SJCRH30 (cell line): ENCODE measurements around the gene RNU4-1. TPM values are rescaled to one million over a fixed set of nuclear protein-coding genes. Genes with fewer than 3 reads are reported as not detected.

ENCODE experiments used
- DNase-seq, 2 experiments: peaks; one replicate each; pipeline ENCODE4 v3.0.0-alpha.2; 2015 to 2020
- H3K27ac ChIP-seq: fragments of 250-450 bp; sonication (Bioruptor Pico); 2 replicates; pipeline ENCODE4 v1.5.1; 2020; ENCODE audit warnings: mild to moderate bottlenecking, moderate library complexity
- H3K27me3 ChIP-seq: fragments of 250-450 bp; sonication (Bioruptor Pico); 2 replicates; pipeline ENCODE4 v1.5.1; 2020; ENCODE audit warnings: mild to moderate bottlenecking, moderate library complexity
- H3K36me3 ChIP-seq: fragments of 250-450 bp; sonication (Bioruptor Pico); 2 replicates; pipeline ENCODE4 v1.5.1; 2020; ENCODE audit warnings: mild to moderate bottlenecking, moderate library complexity
- H3K4me1 ChIP-seq: fragments of 250-450 bp; sonication (Bioruptor Pico); 2 replicates; pipeline ENCODE4 v1.5.1; 2020; ENCODE audit warnings: mild to moderate bottlenecking, moderate library complexity
- H3K4me3 ChIP-seq: fragments of 250-450 bp; sonication (Bioruptor Pico); 2 replicates; pipeline ENCODE4 v1.5.1; 2020; ENCODE audit warnings: mild to moderate bottlenecking, moderate library complexity
- H3K9me3 ChIP-seq: fragments of 250-450 bp; sonication (Bioruptor Pico); replicated peaks from 2 replicates; pipeline ENCODE4 v1.5.1; 2020; ENCODE audit warnings: mild to moderate bottlenecking, moderate library complexity
- total RNA-seq: library from RNA; depleted of rRNA; stranded (reverse); fragments of >200 nt; shearing (Covaris generic); gene quantifications from 2 replicates; pipeline ENCODE4 v1.2.3, GENCODE V29; 2014

RNU4-1 gene
- total RNA-seq, 1 experiment from 2014 or later: under 0.01 TPM

DNA sequence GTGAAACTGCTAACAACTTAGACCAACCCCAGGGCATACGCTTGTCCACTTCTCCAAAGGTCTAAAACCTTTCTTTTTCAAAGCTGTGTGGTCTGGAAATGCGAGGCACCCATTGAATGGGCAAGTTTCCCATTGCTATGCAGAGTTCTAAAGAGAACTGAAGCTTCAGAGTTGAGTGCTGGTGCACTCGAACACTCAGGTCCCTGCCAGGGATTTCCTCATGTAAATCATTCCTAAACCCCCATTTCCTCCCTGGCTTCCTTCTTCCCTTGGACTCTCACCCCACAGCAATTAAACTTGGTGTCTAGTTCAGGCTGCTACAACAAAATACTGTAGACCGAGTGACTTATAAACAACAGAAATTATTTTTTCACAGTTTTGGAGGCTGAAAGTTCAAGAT, 25.3 kb downstream of the RNU4-1 start:
- Histone ChIP-seq H3K27me3 (no peaks in the 10 kb centered on the region), H3K27ac (no peak overlapping the region), H3K36me3 (no peaks in the 10 kb centered on the region), H3K4me1 (peaks cover 11% of the 10 kb centered on the region), H3K9me3 (no peaks in the 10 kb centered on the region), H3K4me3 (no peak overlapping the region)
- no peak for DNase-seq

DNA sequence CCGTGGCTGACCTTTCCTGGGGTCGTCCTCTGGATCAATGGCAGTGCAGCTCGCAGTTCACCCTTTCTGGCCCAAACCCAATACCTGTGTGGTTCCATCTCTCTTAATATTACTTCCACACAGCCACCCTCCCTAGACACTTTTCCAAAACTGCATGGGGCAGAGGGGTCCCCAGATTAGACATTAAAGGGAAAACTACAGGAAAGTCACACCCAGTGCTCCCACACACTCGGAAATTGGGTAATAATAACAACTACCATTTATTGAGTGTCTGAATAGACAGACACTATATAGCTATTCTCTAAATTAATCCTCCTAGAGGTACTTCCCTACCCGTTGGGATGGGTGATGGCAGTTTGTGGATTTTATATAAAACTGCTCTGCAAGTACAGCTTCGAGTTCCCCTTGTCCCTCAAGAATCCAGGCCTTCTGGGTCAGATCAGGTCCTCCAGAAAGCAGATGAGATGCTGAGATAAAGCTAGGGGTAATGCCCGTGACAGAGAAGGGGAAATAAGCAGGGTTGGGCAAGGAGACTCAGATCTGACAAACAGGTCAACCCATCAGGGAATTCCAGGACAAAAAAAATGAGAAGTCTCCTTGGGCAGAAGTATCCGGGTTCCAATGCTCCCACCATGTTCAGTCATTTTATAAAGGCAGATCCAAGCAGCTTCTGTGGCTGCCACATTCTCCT, 26.7 kb downstream of the RNU4-1 start:
- no peak overlapping the region for H3K27ac ChIP-seq
- H3K9me3 ChIP-seq: no peaks in the 10 kb centered on the region
- H3K27me3 ChIP-seq: no peaks in the 10 kb centered on the region
- no peak for DNase-seq
- H3K4me3 ChIP-seq: no peak overlapping the region; the same call in 1 of the 2 replicates
- peaks cover 25% of the 10 kb centered on the region for H3K4me1 ChIP-seq
- H3K36me3 ChIP-seq: no peaks in the 10 kb centered on the region

DNA sequence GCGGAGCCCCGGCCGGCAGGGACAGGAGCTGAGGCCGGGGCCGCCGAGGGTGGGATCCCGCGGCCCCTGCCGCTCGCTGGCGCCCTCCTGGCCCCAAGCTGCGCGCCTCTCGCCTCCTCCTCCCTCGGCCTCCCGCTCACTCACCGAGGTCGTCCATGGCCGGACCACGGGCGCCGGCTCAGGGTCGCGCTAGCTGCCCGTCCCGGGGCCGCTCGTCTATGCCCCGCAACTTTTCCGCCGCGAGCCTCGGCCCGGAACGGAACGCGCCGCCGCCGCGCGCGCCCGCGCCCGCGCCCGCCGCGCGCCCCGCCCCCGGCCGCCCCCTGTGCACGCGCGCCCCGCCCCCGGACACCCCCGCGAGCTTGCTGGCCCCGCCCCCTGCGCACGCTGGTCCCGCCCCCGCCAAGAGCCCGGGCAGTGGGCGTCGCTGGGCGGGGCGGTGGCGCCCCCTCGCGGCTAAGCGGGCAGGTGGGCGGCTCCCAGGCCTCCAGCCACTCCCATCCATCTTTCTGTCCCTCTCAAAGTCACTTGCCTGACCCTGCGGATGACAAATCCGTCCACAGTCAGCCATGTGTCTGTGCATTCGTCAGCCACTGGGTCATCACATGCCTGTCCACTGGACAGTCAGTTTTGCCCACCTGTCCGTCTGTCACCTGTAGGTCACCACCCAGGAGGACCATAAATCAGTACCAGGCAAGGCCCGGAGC, 27.4 kb downstream of the RNU4-1 start, which contains the start of gene PXN:
TSS of gene PXN (minus strand) at position 258 of the 707 bp plus-strand sequence. CDS start at position 157, 101 bp downstream.
- H3K27ac ChIP-seq: peak within 1 kb of the TSS; percentile 57; the same call in 1 of the 2 replicates
- no peaks in the 10 kb centered on the region for H3K9me3 ChIP-seq
- H3K36me3 ChIP-seq: no peaks in the 10 kb centered on the region
- peak within 1 kb of the TSS; percentile 99 for H3K4me3 ChIP-seq
- DNase-seq: peak; percentile 82 to 83
- no peaks in the 10 kb centered on the region for H3K27me3 ChIP-seq
- peaks cover 25% of the 10 kb centered on the region for H3K4me1 ChIP-seq

DNA sequence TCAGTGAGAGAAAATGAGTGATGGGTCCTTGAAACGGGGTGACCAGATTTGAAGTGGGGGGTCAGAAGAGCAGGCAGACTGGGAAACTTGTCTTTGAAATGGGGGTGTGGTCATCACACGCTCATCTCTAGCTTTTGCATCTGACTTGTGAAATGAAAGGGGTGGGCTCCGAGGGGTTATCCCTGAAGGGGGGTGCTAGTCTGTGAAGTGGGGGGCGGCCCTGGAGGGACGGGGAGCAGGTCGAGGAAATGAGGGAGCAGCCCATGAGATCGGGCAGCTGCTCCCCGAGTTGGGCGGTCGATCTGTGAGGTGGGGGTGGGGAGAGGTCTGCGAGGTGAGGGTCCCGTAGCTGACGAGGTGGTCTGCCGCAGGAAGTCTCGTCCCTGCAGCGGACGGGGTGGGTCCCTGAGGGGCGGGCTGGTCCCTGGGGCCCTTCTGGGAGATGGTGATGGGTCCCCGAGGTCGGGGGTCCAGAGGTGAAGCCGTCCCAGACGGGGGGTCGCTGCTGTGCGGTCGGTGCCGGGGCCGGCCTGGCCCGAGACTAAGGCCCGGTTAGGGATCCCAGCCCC, 28.0 kb downstream of the RNU4-1 start:
- DNase-seq: no peak
- Histone ChIP-seq H3K4me3 (peak overlapping the region; percentile 99), H3K27me3 (no peaks in the 10 kb centered on the region), H3K27ac (peak overlapping the region; percentile 57; the same call in 1 of the 2 replicates), H3K4me1 (peaks cover 25% of the 10 kb centered on the region), H3K36me3 (no peaks in the 10 kb centered on the region), H3K9me3 (no peaks in the 10 kb centered on the region)

DNA sequence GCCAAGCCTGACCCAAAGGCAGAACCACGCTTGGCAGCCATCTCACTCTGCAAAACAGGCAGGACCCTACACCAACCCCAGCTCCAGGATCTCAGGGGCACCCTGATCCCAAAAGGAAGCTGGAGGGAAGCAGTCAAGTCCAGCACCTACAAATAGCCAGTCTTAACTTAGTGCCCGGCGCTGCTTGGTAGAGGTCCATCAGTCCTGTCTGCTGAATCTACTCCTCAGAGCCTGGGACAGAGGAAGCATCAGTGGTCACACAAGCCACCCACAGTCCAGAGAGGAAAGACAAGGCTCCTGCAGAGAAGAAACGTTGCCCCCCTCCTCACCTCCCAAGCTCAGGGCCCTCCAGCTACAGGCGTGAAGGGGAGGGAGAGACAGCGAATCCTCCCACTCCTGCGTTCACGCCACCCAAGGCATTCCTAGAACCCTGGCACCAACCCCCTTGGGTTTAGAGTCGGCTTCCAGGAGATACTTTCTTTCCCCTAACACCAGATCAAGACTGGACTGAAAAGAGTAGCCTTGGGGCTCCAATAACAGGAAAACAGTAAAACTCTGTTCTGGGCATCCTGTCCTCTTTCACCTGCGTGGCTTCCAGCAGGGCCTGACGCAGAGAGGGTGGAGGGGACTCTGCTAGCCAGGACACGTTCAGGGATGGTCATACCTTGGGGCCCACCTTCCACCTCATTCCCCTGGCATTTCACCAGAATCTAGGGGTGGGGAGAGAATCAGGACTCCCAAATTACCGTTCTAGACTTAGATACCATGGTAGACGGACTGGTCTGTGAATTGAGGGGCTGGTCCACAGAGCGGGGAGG, 28.7 kb downstream of the RNU4-1 start:
- DNase-seq: peak in 1 of 2 experiments; percentile 12
- peak overlapping the region; percentile 99 for H3K4me3 ChIP-seq
- no peaks in the 10 kb centered on the region for H3K9me3 ChIP-seq
- peaks cover 25% of the 10 kb centered on the region for H3K4me1 ChIP-seq
- no peaks in the 10 kb centered on the region for H3K27me3 ChIP-seq
- no peaks in the 10 kb centered on the region for H3K36me3 ChIP-seq
- H3K27ac ChIP-seq: no peak overlapping the region

DNA sequence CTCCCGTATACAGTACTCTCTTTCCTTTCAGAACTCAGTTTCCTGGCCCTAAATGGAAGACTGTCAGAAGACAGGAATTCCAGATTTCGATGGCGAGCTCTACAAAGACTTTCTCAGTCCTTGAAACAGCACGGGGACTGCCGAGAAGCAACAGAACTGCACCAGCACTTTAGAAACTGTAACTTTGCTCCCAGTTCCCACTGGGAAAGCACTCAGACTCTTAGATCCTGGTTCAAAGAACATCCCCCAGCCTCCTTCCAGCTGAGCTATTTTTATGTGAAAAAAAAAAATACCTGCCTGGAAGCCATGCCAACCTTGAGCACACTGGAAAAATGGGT, 29.3 kb downstream of the RNU4-1 start:
- DNase-seq: no peak
- H3K27me3 ChIP-seq: no peaks in the 10 kb centered on the region
- H3K27ac ChIP-seq: peak overlapping the region; percentile 65; the same call in 1 of the 2 replicates
- H3K9me3 ChIP-seq: no peaks in the 10 kb centered on the region
- peak overlapping the region; percentile 24 for H3K4me3 ChIP-seq
- H3K36me3 ChIP-seq: no peaks in the 10 kb centered on the region
- H3K4me1 ChIP-seq: peaks cover 25% of the 10 kb centered on the region

DNA sequence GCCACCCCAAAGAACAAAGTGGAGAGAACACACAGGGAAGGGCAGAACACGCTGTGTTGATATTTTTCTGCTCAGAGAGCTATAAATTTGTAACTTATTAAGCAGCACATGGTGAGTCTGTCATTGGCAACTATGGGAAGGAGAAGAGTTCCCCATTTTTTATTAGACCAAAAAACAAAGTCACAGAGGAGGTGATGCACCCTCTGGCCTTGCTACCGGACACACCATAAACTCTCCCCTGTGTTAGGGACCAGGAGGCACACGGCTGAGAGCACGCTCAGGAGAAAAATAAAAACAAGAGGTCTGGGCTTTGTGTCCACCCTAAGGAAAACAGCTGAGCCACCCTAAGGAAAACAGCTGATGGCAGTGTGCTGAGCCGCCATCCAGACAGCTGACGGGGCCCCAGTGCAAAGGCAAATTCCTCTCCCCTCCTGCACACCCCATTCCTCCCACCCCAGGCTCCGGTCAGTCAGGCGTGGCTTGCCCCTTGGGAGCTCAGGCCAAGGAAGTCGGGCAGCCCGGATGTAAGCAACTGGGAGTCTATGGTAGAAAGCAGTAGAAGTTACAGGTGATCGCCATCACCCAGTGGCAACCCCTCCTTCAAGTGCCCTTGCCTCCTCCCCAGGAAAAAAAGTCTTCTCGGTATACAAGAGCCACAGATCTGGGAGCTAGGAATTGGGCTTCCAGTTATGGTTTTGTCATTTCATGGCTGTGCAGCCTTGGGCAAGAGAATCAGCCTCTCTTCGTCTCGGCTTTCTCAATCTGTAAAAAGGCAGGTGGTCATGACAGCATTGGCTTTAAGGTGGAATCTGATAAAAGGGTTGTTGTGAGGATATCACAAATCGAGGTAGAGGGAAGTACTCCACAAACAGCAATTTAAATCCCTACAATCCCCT, 29.9 kb downstream of the RNU4-1 start:
- H3K36me3 ChIP-seq: no peaks in the 10 kb centered on the region
- peaks cover 25% of the 10 kb centered on the region for H3K4me1 ChIP-seq
- DNase-seq: peak; percentile 86 to 89
- H3K9me3 ChIP-seq: no peaks in the 10 kb centered on the region
- H3K27me3 ChIP-seq: no peaks in the 10 kb centered on the region
- peak overlapping the region; percentile 24 for H3K4me3 ChIP-seq
- H3K27ac ChIP-seq: peak overlapping the region; percentile 65

DNA sequence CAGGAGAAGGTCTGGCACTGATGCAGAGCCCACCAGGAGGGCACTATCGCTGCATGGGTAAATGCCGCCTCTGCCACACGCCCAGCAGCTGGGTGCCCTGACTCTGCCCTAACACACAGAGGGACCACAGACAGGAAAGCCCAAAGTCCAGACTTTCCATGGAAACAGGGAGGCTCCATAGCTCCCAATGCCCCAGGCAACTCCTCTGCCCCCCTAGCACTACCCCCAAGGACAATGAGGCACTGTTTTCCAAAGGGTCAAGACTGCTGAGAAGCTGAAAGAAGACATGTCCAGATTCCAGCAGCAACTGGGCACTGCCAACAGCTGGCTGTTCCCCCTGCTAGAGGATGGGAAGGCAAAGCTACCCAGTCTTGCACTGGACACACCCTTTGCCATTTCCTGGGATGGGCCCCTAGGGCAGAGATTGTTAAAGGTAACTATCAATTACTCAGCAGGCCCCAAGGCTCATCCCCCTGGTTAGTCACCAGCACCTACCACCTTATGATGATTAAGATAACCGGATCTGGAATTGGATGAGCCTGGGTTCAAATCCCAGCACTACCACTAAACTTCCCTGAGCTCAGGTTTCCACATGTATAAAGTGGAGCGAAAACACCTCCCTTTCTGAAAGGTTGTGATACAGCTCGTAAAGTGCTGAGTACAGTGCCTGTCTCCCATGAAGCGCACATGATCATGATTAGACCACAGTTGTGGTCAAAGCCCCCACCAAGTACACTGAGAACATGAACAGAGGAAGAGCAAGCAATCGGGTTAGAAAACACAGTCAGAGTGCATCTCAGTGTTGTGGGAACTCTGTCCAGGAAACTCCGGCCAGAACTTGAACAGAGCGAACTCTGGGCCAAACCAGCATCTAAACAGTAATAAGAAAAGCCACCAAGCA, 30.8 kb downstream of the RNU4-1 start:
- DNase-seq: peak in 1 of 2 experiments; percentile 36
- H3K4me3 ChIP-seq: no peak overlapping the region; the same call in 1 of the 2 replicates
- H3K9me3 ChIP-seq: no peaks in the 10 kb centered on the region
- no peaks in the 10 kb centered on the region for H3K36me3 ChIP-seq
- H3K4me1 ChIP-seq: peaks cover 27% of the 10 kb centered on the region
- peak overlapping the region; percentile 65 for H3K27ac ChIP-seq
- H3K27me3 ChIP-seq: no peaks in the 10 kb centered on the region

DNA sequence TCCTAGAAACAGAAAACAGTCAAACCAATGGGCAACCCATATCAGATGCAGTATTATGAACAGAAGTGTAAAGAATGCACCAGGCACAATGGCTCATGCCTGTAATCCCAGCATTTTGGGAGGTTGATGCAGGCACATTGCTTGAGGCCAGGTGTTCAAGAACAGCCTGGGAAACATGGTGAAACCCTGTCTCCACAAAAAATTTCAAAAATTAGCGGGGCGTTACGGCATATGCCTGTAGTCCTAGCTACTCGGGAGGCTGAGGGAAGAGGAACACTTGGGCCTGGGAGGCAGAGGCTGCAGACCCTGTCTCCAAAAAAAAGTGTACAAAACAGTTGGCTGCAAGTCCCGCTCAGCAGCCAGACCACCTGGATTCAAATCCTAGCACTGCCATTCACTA, 32.4 kb downstream of the RNU4-1 start:
- H3K36me3 ChIP-seq: no peaks in the 10 kb centered on the region
- H3K4me1 ChIP-seq: peaks cover 28% of the 10 kb centered on the region
- no peak overlapping the region for H3K27ac ChIP-seq
- no peaks in the 10 kb centered on the region for H3K9me3 ChIP-seq
- no peaks in the 10 kb centered on the region for H3K27me3 ChIP-seq
- no peak for DNase-seq
- no peak overlapping the region for H3K4me3 ChIP-seq

DNA sequence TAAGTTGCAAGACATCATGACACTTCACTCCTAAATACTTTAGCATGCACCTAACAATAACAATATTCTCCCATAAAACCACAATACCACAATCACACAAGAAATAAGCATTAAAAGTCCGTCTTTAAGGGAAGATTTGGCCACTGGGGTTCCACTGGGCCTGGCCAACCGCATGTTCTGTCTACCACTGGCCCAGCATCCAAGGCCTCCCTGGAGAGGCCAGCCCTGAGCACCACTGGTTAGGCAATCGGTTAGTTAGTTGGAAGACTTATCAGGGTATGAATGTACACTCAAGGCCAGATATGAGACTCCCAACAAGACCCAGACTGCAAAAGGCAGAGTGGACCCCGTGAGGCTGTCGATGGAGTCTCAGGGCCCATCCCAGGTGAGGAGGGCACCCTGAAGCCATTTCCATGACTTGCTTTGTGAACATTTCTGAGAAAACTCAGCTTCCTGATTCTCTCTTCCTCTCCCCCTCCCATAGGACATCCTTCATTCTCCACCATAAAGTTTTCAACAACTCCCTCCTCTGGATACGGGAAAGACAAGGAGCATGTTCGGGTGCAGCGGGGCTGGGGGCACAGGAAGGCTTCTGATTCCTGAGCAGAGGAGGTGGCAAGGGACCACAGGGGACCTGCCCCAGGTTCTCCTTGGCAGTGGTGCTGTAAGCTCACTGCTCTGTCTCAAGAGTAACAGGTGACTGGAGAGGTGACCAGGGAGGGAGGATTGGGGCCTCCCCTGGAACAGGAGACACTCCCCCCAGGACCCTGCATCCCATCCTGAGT, 33.4 kb downstream of the RNU4-1 start:
- Histone ChIP-seq H3K9me3 (no peaks in the 10 kb centered on the region), H3K27ac (no peak overlapping the region), H3K36me3 (no peaks in the 10 kb centered on the region), H3K4me3 (no peak overlapping the region), H3K27me3 (no peaks in the 10 kb centered on the region), H3K4me1 (peaks cover 28% of the 10 kb centered on the region)
- DNase-seq: no peak

DNA sequence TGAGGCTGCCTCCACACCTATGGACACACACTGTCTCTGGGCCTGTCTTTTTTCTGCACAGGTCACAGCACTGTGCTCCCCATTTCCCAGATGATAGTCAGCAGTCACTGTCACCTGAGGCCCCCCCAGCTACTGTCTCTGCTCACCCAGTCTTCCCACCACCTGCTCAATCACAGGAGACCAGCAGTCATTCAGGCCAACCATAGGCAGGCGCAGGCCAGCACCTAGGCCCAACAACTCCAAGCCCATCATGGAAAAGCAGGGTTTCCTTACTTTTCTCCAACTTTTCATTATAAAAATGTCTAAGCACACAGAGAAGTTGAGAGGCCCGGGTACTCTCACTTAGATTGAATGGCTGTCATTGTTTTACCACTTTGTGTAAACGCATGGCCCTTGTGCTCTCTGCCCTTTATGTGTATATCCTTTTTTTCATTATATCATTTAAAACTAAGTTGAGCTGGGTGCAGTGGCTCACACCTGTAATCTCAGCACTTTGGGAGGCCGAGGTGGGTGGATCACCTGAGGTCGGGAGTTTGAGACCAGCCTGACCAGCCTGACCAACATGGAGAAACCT, 34.6 kb downstream of the RNU4-1 start:
- H3K4me1 ChIP-seq: peaks cover 25% of the 10 kb centered on the region
- no peak overlapping the region for H3K27ac ChIP-seq
- DNase-seq: no peak
- H3K9me3 ChIP-seq: no peaks in the 10 kb centered on the region
- peaks cover 9% of the 10 kb centered on the region; the same call in 1 of the 2 replicates for H3K36me3 ChIP-seq
- H3K27me3 ChIP-seq: no peaks in the 10 kb centered on the region
- H3K4me3 ChIP-seq: no peak overlapping the region
